NB4 (cell line): ENCODE results near the gene AOPEP.

ENCODE experiments used
- DNase-seq: peaks from one replicate; pipeline ENCODE4 v3.0.0; 2010; ENCODE audit warnings: low read depth
- H3K4me3 ChIP-seq: one replicate; pipeline ENCODE4 v1.5.1; 2011; ENCODE audit warnings: mild to moderate bottlenecking, low read depth, low read length, moderate library complexity
- MYC ChIP-seq: IDR thresholded peaks from 2 replicates; pipeline ENCODE4 v1.6.1; 2011; ENCODE audit warnings: low read depth, low read length
- POLR2A ChIP-seq: IDR thresholded peaks from 2 replicates; pipeline ENCODE4 v1.6.1; 2011; ENCODE audit warnings: mild to moderate bottlenecking; ENCODE audit not compliant: insufficient read length; ENCODE audit errors: extremely low read depth
- TF ChIP-seq, protein P1 (sequence below): IDR thresholded peaks from 2 replicates; pipeline ENCODE4 v1.6.1; 2011; ENCODE audit warnings: low read depth, low read length
- TF ChIP-seq, protein P2 (sequence below): IDR thresholded peaks from one replicate; pipeline ENCODE4 v1.5.1; 2012; ENCODE audit warnings: low read depth, low read length

Gene AOPEP

DNA sequence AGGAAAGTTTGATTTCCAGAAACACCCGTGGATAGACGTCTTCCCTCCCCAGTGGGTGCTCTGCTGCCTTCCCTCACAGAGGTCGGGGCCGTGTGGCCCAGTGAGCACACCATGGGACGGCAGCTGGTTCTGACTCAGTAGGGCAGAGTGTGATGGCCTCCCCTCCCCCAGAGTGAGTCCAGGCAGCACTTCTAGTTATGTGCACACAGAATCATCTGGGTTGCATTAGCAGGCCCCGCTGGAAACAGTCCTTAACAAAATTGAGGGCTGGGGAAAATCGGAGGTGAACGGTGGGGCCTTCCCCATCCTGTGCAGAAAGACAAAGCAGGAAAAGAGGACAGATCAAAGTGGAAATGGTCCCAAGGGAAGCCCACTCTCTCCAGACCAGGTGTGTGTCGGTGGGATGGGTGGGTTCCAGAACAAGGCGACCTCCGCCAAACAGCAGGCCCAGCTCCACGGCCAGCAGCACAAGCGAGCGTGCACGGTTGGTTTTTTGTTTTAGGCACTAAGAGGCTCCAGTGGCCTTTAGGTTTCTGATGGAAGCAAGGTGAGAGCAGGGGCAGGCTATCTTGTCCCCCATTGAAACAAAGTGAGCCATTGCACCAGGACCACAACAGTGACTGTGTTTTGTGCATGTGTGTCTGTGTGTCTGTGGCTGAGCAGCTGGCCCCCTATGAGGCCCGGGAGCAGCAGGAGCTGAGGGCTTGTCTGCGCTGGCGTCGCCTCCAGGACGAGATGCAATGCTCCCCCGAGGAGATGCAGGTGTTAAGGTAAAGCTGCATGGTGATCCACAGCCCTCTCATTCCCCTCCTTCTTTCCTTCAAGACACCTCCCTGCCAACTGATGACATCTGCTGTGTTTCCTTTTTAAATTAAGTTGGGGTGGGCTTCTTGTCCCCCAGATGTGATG, 201.5 kb downstream of the AOPEP start:
- DNase-seq, result no peak
- H3K4me3 ChIP-seq, result no peak overlapping the region
- TF ChIP-seq, protein P1, sequence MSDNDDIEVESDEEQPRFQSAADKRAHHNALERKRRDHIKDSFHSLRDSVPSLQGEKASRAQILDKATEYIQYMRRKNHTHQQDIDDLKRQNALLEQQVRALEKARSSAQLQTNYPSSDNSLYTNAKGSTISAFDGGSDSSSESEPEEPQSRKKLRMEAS, result no peak
- TF ChIP-seq, protein P2, sequence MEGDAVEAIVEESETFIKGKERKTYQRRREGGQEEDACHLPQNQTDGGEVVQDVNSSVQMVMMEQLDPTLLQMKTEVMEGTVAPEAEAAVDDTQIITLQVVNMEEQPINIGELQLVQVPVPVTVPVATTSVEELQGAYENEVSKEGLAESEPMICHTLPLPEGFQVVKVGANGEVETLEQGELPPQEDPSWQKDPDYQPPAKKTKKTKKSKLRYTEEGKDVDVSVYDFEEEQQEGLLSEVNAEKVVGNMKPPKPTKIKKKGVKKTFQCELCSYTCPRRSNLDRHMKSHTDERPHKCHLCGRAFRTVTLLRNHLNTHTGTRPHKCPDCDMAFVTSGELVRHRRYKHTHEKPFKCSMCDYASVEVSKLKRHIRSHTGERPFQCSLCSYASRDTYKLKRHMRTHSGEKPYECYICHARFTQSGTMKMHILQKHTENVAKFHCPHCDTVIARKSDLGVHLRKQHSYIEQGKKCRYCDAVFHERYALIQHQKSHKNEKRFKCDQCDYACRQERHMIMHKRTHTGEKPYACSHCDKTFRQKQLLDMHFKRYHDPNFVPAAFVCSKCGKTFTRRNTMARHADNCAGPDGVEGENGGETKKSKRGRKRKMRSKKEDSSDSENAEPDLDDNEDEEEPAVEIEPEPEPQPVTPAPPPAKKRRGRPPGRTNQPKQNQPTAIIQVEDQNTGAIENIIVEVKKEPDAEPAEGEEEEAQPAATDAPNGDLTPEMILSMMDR, result no peak
- TF ChIP-seq MYC, result no peak
- no peak for TF ChIP-seq POLR2A

DNA sequence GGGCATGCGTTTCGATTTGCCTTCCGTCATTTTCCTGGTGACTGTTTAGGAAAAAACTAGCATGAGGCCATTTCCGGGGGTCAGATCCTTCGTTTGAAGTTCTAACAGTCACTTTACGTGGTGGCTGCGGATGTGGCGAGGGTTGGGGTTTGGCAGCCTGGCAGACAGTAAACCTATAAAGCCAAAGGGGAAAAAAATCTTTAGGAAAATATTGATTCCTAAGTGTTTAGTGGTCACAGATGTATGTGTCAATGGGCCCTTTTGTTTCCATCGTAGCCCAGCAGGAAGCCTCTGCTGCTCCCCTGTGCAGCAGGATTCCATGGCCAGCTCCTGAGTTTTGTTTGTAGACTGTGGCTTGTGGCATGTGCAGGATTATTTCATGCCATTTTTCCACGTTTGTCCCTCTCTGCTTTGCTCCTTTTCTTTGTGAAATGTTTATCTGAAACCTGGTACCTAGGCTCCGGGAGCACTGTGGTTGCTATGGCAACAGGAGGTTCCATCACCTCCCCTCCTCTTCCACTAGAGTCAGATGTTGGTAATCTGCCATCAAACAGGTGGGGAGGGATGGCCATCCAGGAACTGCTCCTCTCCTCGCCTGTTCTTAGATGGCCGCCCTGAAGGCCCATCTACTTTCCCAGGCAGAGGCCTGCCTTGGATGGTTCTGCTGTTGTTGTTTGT, 202.3 kb downstream of the AOPEP start:
- H3K4me3 ChIP-seq, result no peak overlapping the region
- TF ChIP-seq POLR2A (no peak), MYC (no peak)
- TF ChIP-seq, protein P1, result no peak
- TF ChIP-seq, protein P2, result no peak
- no peak for DNase-seq

DNA sequence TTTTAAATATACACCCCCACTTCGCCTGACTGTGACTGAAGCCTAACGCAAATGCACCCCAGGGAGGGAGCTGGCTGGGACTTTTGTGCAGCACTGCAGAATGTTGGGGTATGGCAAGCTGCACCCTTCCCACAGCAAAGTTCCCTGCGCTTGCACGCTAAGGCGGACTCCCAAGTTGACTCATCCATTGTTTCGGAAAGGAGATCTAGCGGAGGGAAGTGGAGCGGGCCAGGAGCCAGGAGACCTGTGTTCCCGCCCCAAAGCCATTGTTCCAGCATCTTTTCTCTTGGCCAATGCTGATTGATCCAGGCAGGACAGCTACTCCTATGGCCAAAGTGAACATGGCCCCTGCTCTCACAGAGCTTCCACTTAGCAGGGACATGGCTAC, 202.9 kb downstream of the AOPEP start:
- no peak overlapping the region for H3K4me3 ChIP-seq
- DNase-seq, result no peak
- TF ChIP-seq, protein P1, result no peak
- TF ChIP-seq POLR2A, result no peak

DNA sequence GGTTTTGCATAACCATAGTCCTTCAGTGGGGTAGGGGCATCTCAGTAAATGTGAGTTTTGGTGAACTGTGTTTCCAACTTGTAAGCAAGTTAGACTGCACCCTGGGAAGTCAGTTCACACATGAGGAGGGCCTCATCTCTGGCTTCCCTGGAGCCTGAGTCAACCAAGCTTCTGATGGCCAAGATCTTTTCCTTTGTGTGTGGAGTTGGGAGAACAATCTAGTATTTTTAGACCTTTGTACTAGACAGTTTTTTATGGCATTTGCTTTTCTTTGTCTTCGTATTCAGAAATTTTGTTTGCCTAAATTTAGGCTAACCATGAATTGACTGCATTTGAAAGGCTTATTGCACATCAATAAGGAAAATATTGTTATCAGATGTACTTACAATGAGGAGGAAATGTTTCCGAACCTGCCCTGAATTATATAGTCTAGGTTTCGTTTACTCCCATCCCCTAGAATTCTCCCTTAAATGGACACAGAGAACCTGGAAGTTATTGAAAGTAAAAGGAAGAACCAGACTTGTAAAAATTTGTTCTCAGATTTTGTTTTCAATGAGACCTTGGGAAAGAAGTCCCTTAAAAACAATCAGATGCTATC, 204.6 kb downstream of the AOPEP start:
- H3K4me3 ChIP-seq, result no peak overlapping the region
- DNase-seq, result no peak
- TF ChIP-seq, protein P2, result no peak

DNA sequence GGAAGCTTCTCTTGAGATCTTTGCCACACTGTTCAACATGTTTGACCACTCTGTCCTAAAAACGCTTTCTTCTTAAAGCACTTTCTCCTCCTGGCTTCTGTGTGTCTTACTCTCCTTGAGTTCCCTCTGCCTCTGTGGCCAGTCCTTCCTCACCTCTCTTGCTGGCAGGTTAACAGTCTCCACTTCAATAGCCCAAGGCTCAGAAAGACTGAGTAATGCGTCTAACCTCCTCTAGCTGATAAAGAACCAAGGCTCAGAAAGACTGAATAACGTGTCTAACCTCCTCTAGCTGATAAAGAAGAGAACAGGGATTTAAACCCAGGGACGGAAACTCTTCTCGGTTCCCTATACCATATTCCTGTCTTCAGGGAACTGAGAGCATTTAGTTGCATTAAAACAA, 205.2 kb downstream of the AOPEP start:
- no peak overlapping the region for H3K4me3 ChIP-seq
- TF ChIP-seq POLR2A, result no peak
- TF ChIP-seq, protein P1, result no peak
- TF ChIP-seq, protein P2, result no peak
- no peak for TF ChIP-seq MYC
- no peak for DNase-seq
